NT2/D1 (cell line): Measurements from ENCODE around the gene GJA1.

Experiments used
- SUZ12 ChIP-seq: IDR thresholded peaks from 2 replicates; pipeline ENCODE4 v1.6.1; 2011; ENCODE audit not compliant: insufficient read length, insufficient read depth; ENCODE audit errors: extremely low read depth
- YY1 ChIP-seq: IDR thresholded peaks from 2 replicates; pipeline ENCODE4 v1.6.1; 2011; ENCODE audit not compliant: insufficient read length, insufficient read depth
- ZNF274 ChIP-seq: IDR thresholded peaks from 2 replicates; pipeline ENCODE4 v1.6.1; 2011; ENCODE audit warnings: mild to moderate bottlenecking, low read depth, low read length

DNA sequence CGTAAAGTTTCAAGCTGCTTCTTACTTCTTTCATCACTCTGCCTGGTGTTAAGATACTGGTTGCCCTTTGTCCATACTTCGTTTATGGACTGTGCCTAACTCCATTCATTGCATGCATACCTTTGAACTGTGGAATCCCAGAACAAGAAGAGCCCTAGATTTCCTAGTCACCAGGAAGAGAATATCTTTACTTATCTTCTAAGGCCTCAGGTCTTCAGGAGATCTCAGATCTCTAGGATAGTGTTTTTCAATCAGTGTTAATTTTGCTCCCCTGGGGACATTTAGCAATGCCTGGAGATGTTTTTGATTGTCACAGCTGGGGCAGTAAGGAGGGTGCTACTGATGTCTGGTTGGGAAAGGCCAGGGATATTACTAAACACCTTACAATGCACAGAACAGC, 35.5 kb upstream of the GJA1 start:
- TF ChIP-seq ZNF274 (no peak), YY1 (no peak), SUZ12 (no peak)
